Stimulated activated CD4-positive, alpha-beta T cell treated with anti-CD3 and anti-CD28 coated beads, Interleukin-4, amount 100 ng/mL, for 24 hours (primary cell): Measurements from ENCODE around the gene B3GALT6.

Source experiments
- DNase-seq: peaks from one replicate; pipeline ENCODE4 v3.0.0-alpha.2; 2020

B3GALT6 gene

DNA sequence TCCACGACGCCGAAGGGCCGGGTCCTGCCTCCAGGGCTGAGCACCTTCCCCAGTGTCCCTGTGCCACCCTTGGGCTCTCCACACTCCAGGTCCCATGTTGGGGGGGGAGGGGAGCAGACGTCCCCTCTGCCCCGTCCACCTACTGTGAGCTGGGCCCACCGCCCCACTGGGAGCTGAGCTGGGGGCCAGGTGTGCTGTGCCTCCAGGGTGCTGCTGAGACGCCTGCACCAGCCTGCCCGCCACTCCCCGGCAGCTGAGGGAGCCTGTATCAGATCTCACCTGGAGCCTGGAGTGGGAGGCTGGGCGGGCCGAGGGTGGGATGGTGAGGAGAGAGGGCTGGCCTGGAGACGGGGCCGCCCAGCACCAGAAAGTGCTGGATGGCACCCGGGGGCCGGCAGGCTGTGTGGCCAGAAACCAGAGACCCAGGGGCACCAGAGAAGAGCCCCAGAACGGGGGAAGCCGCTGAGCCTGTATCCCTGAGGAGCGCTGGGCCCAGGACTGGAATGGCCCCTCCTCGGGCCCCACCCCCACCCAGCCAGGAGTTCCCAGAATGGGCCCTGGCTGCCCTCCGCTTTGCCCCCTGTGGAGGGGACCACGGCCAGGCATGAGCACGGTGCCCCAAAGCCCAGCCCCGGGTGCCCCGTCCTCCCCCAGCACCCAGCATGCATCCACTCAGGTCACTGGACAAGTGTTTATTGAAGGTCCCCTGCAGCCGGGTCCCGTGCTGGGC is 29.0 kb upstream of the B3GALT6 start:
- no peak for DNase-seq

DNA sequence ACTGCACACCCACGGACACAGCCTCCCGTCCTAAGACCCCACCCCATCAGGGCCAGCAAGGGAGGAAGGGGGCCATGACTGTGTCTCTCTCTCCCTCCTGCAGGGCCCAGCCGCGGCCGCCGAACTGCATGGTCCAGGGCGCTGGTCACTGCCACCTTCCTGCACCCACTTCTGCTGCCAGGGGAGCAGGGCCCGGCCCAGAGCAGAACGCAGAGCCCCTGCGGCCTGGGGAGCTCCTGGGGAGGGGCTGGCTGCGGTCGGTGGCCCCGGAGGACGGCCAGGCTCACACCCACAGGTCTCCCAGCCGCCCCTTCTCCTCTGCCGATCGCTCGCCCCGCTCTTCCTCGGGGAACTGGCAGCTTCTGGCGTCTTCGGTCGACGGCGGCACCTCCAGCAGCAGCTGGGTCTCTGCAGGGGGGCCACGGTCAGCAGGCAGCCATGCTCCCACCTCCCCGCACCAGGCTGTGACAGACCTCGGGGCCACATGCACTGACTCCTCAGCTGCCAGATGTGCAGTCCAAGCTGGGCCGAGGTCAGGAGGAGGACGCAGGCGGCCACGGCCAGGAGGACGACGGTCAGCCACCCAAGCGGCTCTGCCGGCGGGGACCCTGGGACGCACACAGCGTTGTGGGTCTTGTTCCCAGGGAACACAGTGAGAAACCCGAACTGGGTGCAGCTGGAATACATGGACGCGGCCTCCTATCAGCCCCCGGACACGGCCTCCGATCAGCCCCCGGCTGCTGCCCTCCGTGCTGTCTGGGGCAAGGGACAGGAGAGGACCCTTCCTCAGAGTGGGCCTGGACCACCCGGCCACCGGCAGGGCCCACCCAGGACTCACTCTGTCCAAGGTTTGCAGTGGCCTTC is 28.2 kb upstream of the B3GALT6 start:
- no peak for DNase-seq

DNA sequence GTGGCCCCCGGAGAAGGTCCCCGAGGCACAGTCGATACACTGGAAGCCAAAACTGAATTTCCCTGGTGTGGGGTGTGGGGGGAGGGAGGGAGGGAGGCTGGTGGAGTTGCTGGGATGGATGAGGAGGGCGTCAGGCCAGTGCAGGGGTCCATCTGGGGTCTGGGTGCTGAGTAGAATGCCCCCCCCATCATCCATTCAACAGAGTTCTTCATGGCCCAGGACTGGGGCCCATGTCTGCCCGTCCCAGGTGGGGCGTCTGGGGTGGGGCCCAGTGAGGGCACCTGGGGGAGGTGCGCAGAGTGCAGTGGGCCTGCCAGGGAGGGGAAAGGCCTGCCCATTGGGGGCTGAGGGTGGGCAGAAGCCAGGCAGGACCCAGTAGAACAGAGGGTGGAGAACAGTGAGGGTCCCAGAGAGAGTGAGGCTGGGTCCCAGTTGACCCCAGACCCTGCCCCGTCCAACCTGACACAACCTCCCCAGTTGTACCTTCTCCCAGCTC is 27.6 kb upstream of the B3GALT6 start:
- no peak for DNase-seq

- no peak for DNase-seq
These were observed 26.9 kb upstream of the B3GALT6 start for GRCh38 chr1:1204998-1205768.

GRCh38 chr1:1205769-1206375 is 26.2 kb upstream of the B3GALT6 start:
- no peak for DNase-seq

- DNase-seq: peak; percentile 53
These were observed 25.6 kb upstream of the B3GALT6 start, which contains the start of gene TNFRSF18 for GRCh38 chr1:1206376-1206965. TSS of gene TNFRSF18 (minus strand) at chr1:1206592. CDS start at chr1:1206571, 21 bp downstream.

DNA sequence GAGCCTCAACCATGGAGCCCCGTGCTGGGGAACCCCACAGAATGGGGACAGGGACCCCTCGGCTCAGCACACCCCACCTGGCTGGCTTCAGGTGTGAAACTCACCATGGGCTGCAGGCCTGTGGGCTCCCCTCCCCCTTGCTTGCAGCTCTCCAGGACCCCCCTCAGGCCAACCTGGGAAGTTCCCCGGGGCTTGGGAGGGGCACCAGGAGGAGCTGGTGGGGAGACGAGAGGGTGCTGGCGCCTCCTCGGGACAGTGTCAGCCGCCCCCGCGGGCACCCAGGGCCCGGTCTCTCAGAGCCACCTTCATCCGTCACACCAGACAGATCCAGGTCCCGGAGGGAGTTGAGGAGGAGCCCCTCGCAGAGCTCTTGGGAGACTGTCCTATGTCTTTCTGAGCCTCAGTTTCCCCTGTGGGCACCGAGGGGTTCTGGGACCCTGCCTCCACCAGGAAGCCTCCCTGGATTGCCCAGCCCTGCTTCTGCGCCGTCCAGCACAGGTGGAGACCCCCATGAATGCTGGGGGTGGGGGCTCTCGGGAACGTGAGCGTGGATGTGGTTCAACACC is 25.0 kb upstream of the B3GALT6 start:
- peak; percentile 4 for DNase-seq

DNA sequence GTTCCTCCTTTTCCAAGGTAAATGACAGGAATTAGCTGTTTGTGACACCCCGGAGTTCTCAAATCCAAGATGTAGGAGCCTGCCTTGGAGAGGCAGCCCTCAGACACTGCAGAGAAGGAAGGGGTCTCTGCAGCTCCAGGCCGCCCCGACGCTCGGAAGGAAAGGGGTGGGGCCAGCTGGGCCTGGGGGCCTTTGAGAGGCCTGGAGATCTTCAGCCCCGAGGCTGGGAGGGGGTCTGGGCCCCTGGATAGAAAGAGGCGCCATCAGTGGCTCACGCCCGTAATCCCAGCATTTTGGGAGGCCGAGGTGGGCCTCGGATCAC is 24.5 kb upstream of the B3GALT6 start:
- no peak for DNase-seq

- peak; percentile 57 for DNase-seq
These were observed 23.2 kb upstream of the B3GALT6 start for GRCh38 chr1:1208713-1209433.

DNA sequence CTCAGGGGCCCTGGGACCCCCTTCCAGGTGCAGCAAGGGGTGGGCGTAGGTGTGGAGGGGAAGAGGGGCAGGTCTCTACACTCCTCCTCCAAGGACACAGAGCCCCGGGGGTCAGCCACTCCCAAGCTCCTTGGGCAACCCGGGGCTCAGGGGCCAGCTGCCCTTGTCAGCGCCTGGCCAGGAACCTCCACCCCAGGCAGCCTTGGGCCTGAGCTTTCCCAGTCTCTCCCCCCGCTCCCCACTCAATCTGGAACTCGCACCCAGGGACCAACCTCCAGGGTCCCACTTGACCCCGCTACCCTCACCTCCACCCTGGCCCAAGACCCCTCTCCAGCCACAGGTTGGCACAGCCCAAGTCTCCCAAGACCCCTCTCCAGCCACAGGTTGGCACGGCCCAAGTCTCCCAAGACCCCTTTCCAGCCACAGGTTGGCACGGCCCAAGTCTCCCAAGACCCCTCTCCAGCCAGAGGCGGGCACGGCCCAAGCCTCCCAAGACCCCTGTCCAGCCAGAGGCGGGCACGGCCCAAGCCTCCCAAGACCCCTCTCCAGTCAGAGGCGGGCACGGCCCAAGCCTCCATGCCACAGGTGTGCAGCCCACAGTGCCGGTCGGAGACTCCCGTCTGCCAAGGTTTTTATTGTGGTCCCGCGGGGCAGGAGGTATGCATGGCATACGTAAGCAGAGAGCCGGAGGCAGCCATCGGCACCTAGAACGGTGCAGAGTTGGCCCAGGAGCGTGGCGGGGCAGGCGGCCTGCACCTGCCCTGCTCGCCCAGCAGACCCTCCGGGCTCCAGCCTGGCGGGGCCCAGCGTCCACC is 21.1 kb upstream of the B3GALT6 start:
- peak; percentile 3 for DNase-seq

- no peak for DNase-seq
These were observed 20.2 kb upstream of the B3GALT6 start for GRCh38 chr1:1211541-1212441.

- peak; percentile 51 for DNase-seq
These were observed 19.2 kb upstream of the B3GALT6 start for GRCh38 chr1:1212780-1213344.

DNA sequence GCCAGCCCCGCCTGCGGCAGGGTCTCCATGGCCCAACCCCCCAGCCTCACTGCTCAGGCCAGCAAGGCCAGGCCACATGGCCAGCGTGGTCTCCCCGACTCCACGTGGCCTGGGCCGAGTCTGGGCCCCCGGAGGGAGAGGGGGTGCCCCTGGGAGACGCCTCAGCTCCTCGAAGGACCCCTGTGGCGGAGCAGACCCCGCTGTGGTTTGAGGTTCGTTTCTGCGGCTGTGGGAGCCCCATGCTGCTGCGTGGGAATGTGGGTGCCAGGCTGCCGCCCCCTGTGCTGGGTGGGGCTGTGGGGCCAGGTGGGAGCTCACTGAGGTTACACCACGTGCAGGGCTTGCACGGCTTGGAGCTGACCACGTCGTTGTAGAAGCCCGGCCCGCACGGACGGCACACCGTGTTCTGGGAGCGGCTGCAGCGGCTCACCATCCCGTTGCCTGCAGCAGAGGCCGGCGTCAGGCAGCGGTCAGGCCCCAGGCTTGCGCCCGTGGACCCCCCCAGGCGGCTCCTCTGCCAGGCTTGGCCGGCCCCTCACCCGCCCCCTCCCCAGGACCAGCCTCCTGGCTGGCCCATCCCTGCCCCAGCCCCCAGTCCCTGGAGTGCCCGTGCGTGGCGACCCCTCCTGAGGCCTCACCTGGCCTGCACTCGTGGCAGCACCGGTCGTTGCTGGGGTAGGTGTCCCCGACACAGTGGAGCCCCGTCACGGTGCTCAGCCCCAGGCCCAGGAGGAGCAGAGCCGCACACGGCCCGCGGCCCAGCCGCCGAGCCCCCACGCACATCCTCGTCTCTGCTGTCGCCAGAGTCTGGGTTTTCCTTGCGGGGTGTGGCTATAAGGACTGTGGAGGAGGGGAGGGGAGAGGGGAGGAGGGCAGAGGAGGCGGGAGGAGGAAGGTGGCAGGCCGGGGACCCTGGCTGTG is 18.4 kb upstream of the B3GALT6 start, which contains the start of gene TNFRSF4:
Gene TNFRSF4 (minus strand): TSS at position 809 of the 921 bp plus-strand sequence. CDS start 26 bp downstream, at position 783.
- peak; percentile 61 for DNase-seq

GRCh38 chr1:1215080-1215676 is 16.9 kb upstream of the B3GALT6 start:
- DNase-seq: peak; percentile 42

GRCh38 chr1:1215881-1216605 is 16.0 kb upstream of the B3GALT6 start:
- DNase-seq: no peak
